CD8-positive, alpha-beta memory T cell (primary cell): ENCODE results near the gene IMPG1. TPM values are rescaled to one million over a fixed set of nuclear protein-coding genes. Genes with fewer than 3 reads are reported as not detected.
"Not testable (repeated sequence)": the region's sequence is repeated elsewhere in the genome, so short reads cannot be mapped to it uniquely, and the experiment has no call there.

Source experiments
- CTCF ChIA-PET: fragments of 350-600 bp; sonication (Branson Sonifier 250); formaldehyde crosslinking; loops from one replicate; lab custom pipeline; 2021; ENCODE audit warnings: antibody characterized with exemption; lab: Charles Lee
- POLR2A ChIA-PET: fragments of 350-600 bp; sonication (Branson Sonifier 250); formaldehyde crosslinking; loops from one replicate; lab custom pipeline; 2021; ENCODE audit warnings: antibody characterized with exemption; lab: Charles Lee
- DNase-seq, 5 donors: peaks; one replicate each; pipeline versions ENCODE4 v3.0.0 to v3.0.0-alpha.2; 2020 to 2022; ENCODE audit warnings: mixed read lengths in 1 of 5
- H3K27ac ChIP-seq: one replicate; pipeline ENCODE4 v1.7.0; 2013; ENCODE audit warnings: low read depth, mild to moderate bottlenecking, low read length, moderate library complexity
- H3K27me3 ChIP-seq: 2 replicates; pipeline ENCODE4 v1.7.0; 2013; ENCODE audit warnings: low read length, mild to moderate bottlenecking; ENCODE audit not compliant: insufficient read depth, poor library complexity, severe bottlenecking
- H3K36me3 ChIP-seq: 2 replicates; pipeline ENCODE4 v1.7.0; 2013; ENCODE audit warnings: mild to moderate bottlenecking, low read length, moderate library complexity; ENCODE audit not compliant: insufficient read depth
- H3K4me1 ChIP-seq: 2 replicates; pipeline ENCODE4 v1.7.0; 2013; ENCODE audit warnings: mild to moderate bottlenecking, low read length, moderate library complexity; ENCODE audit not compliant: insufficient read depth
- H3K4me3 ChIP-seq: 2 replicates; pipeline ENCODE4 v1.7.0; 2013; ENCODE audit warnings: mild to moderate bottlenecking, low read length
- H3K9me3 ChIP-seq: 2 replicates; pipeline ENCODE4 v1.7.0; 2013; ENCODE audit warnings: mild to moderate bottlenecking, low read length
- H3K27ac Mint-ChIP-seq, 8 donors: one replicate each; pipeline ENCODE4 v1.8.0; 2020 to 2021; ENCODE audit warnings: mixed read lengths in 8 of 8, mild to moderate bottlenecking in 6 of 8, inconsistent platforms in 3 of 8, moderate library complexity in 3 of 8
- H3K27me3 Mint-ChIP-seq, 2 donors: one replicate each; pipeline ENCODE4 v1.8.0; 2020 to 2021; ENCODE audit warnings: mixed read lengths in 2 of 2, mild to moderate bottlenecking in 1 of 2, moderate library complexity in 1 of 2
- H3K36me3 Mint-ChIP-seq, 3 donors: one replicate each; pipeline ENCODE4 v1.8.0; 2020 to 2021; ENCODE audit warnings: mixed read lengths in 3 of 3, inconsistent platforms in 1 of 3, mild to moderate bottlenecking in 1 of 3
- H3K4me1 Mint-ChIP-seq, 3 donors: one replicate each; pipeline ENCODE4 v1.8.0; 2020 to 2021; ENCODE audit warnings: mixed read lengths in 3 of 3, inconsistent platforms in 1 of 3, mild to moderate bottlenecking in 1 of 3
- H3K4me3 Mint-ChIP-seq, 7 donors: one replicate each; pipeline ENCODE4 v1.8.0; 2020 to 2021; ENCODE audit warnings: mixed read lengths in 7 of 7, mild to moderate bottlenecking in 6 of 7, moderate library complexity in 4 of 7, inconsistent platforms in 2 of 7
- H3K9me3 Mint-ChIP-seq, 5 donors: one replicate each; pipeline ENCODE4 v1.8.0; 2020 to 2022; ENCODE audit warnings: mixed read lengths in 5 of 5, mild to moderate bottlenecking in 3 of 5, moderate library complexity in 2 of 5, inconsistent platforms in 1 of 5
- polyA plus RNA-seq: library from polyadenylated mRNA; unstranded; fragments of 300-500 nt; fragmentation: Illumina TruSeq; gene quantifications from one replicate; pipeline ENCODE4 v1.2.3, GENCODE V29; 2021
- total RNA-seq, 2 experiments: library from RNA; stranded (reverse); gene quantifications; one replicate each; pipeline ENCODE4 v1.2.3, GENCODE V29; 2021

Gene IMPG1
- total and polyA plus RNA-seq, 3 experiments from 2014 or later, result not detected

- H3K9me3 Mint-ChIP-seq, result no peaks in the 10 kb centered on the region
- peaks cover 5 to 16% (median 14%) of the 10 kb centered on the region in 3 donors for H3K4me1 Mint-ChIP-seq
- peaks cover 0 to 3% (median 0%) of the 10 kb centered on the region in 3 donors for H3K36me3 Mint-ChIP-seq
- no peak for DNase-seq
- no peak overlapping the region for H3K27ac Mint-ChIP-seq
- CTCF ChIA-PET, result interaction anchor here (0.7 to 1.1 kb wide), 2 partner anchors 9 to 15 kb away, joined by 3 read pairs; no protein-coding TSS in a partner anchor
- H3K4me3 ChIP-seq, result no peak overlapping the region
- no peaks in the 10 kb centered on the region for H3K4me1 ChIP-seq
- H3K27ac ChIP-seq, result no peak overlapping the region
- H3K27me3 Mint-ChIP-seq, result peaks cover 8 to 28% of the 10 kb centered on the region in 2 donors
- no peaks in the 10 kb centered on the region for H3K9me3 ChIP-seq
- POLR2A ChIA-PET, result no interaction called here
- H3K36me3 ChIP-seq, result no peaks in the 10 kb centered on the region
- no peak overlapping the region for H3K4me3 Mint-ChIP-seq
- no peaks in the 10 kb centered on the region for H3K27me3 ChIP-seq
Measured at GRCh38 chr6:75932067-75932466, 140.4 kb downstream of the IMPG1 start.

- Mint-ChIP-seq H3K4me3 (no peak overlapping the region), H3K36me3 (peaks cover 0 to 3% (median 0%) of the 10 kb centered on the region in 3 donors), H3K9me3 (no peaks in the 10 kb centered on the region), H3K27ac (no peak overlapping the region), H3K27me3 (peaks cover 8 to 19% of the 10 kb centered on the region in 2 donors), H3K4me1 (peaks cover 5 to 16% (median 14%) of the 10 kb centered on the region in 3 donors)
- ChIA-PET CTCF (no interaction called here), POLR2A (no interaction called here)
- Histone ChIP-seq H3K9me3 (no peaks in the 10 kb centered on the region), H3K4me1 (no peaks in the 10 kb centered on the region), H3K27ac (no peak overlapping the region), H3K27me3 (no peaks in the 10 kb centered on the region), H3K4me3 (no peak overlapping the region), H3K36me3 (no peaks in the 10 kb centered on the region)
- no peak for DNase-seq
Measured at GRCh38 chr6:75931011-75931680, 141.3 kb downstream of the IMPG1 start.

- CTCF ChIA-PET, result no interaction called here
Measured at GRCh38 chr6:75926293-75927168, 145.9 kb downstream of the IMPG1 start.

GRCh38 chr6:75922226-75922625 lies 150.2 kb downstream of the IMPG1 start:
- Mint-ChIP-seq H3K4me1 (no peaks in the 10 kb centered on the region), H3K4me3 (no peak overlapping the region), H3K9me3 (no peaks in the 10 kb centered on the region), H3K27ac (no peak overlapping the region), H3K27me3 (peaks cover 0 to 2% of the 10 kb centered on the region in 2 donors), H3K36me3 (peaks cover 0 to 7% (median 0%) of the 10 kb centered on the region in 3 donors)
- DNase-seq, result no peak
- Histone ChIP-seq H3K27ac (no peak overlapping the region), H3K4me3 (no peak overlapping the region), H3K4me1 (no peaks in the 10 kb centered on the region), H3K27me3 (no peaks in the 10 kb centered on the region), H3K36me3 (no peaks in the 10 kb centered on the region), H3K9me3 (no peaks in the 10 kb centered on the region)
- POLR2A ChIA-PET, result no interaction called here
- CTCF ChIA-PET, result no interaction called here

More at GRCh38 chr6:75926293-75927168, 145.9 kb downstream of the IMPG1 start:
- no peak overlapping the region for H3K4me3 Mint-ChIP-seq
- no peak for DNase-seq
- Histone ChIP-seq H3K27ac (no peak overlapping the region), H3K36me3 (no peaks in the 10 kb centered on the region), H3K27me3 (no peaks in the 10 kb centered on the region), H3K9me3 (no peaks in the 10 kb centered on the region), H3K4me1 (no peaks in the 10 kb centered on the region), H3K4me3 (no peak overlapping the region)
- H3K36me3 Mint-ChIP-seq, result no peaks in the 10 kb centered on the region
- H3K4me1 Mint-ChIP-seq, result no peaks in the 10 kb centered on the region
- no peaks in the 10 kb centered on the region for H3K9me3 Mint-ChIP-seq
- POLR2A ChIA-PET, result no interaction called here
- peaks cover 0 to 2% of the 10 kb centered on the region in 2 donors for H3K27me3 Mint-ChIP-seq
- H3K27ac Mint-ChIP-seq, result no peak overlapping the region

- ChIA-PET CTCF (no interaction called here), POLR2A (no interaction called here)
- Histone ChIP-seq H3K36me3 (no peaks in the 10 kb centered on the region), H3K4me3 (no peak overlapping the region), H3K27ac (no peak overlapping the region), H3K27me3 (no peaks in the 10 kb centered on the region), H3K4me1 (no peaks in the 10 kb centered on the region), H3K9me3 (no peaks in the 10 kb centered on the region)
- Mint-ChIP-seq H3K4me3 (no peak overlapping the region), H3K4me1 (no peaks in the 10 kb centered on the region), H3K27me3 (no peaks in the 10 kb centered on the region), H3K27ac (no peak overlapping the region), H3K9me3 (no peaks in the 10 kb centered on the region), H3K36me3 (peaks cover 1 to 18% (median 11%) of the 10 kb centered on the region in 3 donors)
- no peak for DNase-seq
Measured at GRCh38 chr6:75913040-75913439, 159.4 kb downstream of the IMPG1 start.

- Histone ChIP-seq H3K36me3 (no peaks in the 10 kb centered on the region), H3K27ac (no peak overlapping the region), H3K4me3 (no peak overlapping the region), H3K27me3 (no peaks in the 10 kb centered on the region), H3K4me1 (no peaks in the 10 kb centered on the region), H3K9me3 (no peaks in the 10 kb centered on the region)
- no peak for DNase-seq
- peaks cover 0 to 2% (median 0%) of the 10 kb centered on the region in 3 donors for H3K36me3 Mint-ChIP-seq
- CTCF ChIA-PET, result no interaction called here
- no peaks in the 10 kb centered on the region for H3K9me3 Mint-ChIP-seq
- no peak overlapping the region for H3K4me3 Mint-ChIP-seq
- POLR2A ChIA-PET, result no interaction called here
- H3K4me1 Mint-ChIP-seq, result no peaks in the 10 kb centered on the region
- no peak overlapping the region for H3K27ac Mint-ChIP-seq
- H3K27me3 Mint-ChIP-seq, result peaks cover 0 to 2% of the 10 kb centered on the region in 2 donors
Measured at GRCh38 chr6:75907444-75907843, 165.0 kb downstream of the IMPG1 start.

- H3K36me3 Mint-ChIP-seq, result peaks cover 0 to 2% (median 0%) of the 10 kb centered on the region in 3 donors
- Histone ChIP-seq H3K27me3 (no peaks in the 10 kb centered on the region), H3K4me3 (no peak overlapping the region), H3K9me3 (no peaks in the 10 kb centered on the region), H3K4me1 (no peaks in the 10 kb centered on the region), H3K36me3 (no peaks in the 10 kb centered on the region), H3K27ac (no peak overlapping the region)
- CTCF ChIA-PET, result interaction anchor here (1.6 kb wide), 1 partner anchor 13 kb away, joined by 7 read pairs; no protein-coding TSS in a partner anchor
- DNase-seq, result no peak
- H3K27ac Mint-ChIP-seq, result no peak overlapping the region
- no peaks in the 10 kb centered on the region for H3K4me1 Mint-ChIP-seq
- no peaks in the 10 kb centered on the region for H3K9me3 Mint-ChIP-seq
- H3K4me3 Mint-ChIP-seq, result no peak overlapping the region
- H3K27me3 Mint-ChIP-seq, result peaks cover 0 to 2% of the 10 kb centered on the region in 2 donors
- POLR2A ChIA-PET, result no interaction called here
Measured at GRCh38 chr6:75906871-75907270, 165.6 kb downstream of the IMPG1 start.

GRCh38 chr6:75905129-75905528 lies 167.3 kb downstream of the IMPG1 start:
- POLR2A ChIA-PET, H3K9me3 ChIP-seq, H3K27ac Mint-ChIP-seq, CTCF ChIA-PET, DNase-seq, H3K4me3 Mint-ChIP-seq, H3K4me1 Mint-ChIP-seq, H3K4me3 ChIP-seq, H3K27me3 Mint-ChIP-seq, H3K9me3 Mint-ChIP-seq, H3K4me1 ChIP-seq, H3K36me3 Mint-ChIP-seq, H3K36me3 ChIP-seq, H3K27ac ChIP-seq, H3K27me3 ChIP-seq: not testable (repeated sequence)
